Activated T-cell treated with anti-CD3 and anti-CD28 coated beads for 1 hour (primary cell): ENCODE results near the gene RAP1GAP2.

Experiments used
- DNase-seq: peaks from one replicate; pipeline ENCODE4 v3.0.0-alpha.2; 2020; ENCODE audit warnings: low read depth

RAP1GAP2 gene

DNA sequence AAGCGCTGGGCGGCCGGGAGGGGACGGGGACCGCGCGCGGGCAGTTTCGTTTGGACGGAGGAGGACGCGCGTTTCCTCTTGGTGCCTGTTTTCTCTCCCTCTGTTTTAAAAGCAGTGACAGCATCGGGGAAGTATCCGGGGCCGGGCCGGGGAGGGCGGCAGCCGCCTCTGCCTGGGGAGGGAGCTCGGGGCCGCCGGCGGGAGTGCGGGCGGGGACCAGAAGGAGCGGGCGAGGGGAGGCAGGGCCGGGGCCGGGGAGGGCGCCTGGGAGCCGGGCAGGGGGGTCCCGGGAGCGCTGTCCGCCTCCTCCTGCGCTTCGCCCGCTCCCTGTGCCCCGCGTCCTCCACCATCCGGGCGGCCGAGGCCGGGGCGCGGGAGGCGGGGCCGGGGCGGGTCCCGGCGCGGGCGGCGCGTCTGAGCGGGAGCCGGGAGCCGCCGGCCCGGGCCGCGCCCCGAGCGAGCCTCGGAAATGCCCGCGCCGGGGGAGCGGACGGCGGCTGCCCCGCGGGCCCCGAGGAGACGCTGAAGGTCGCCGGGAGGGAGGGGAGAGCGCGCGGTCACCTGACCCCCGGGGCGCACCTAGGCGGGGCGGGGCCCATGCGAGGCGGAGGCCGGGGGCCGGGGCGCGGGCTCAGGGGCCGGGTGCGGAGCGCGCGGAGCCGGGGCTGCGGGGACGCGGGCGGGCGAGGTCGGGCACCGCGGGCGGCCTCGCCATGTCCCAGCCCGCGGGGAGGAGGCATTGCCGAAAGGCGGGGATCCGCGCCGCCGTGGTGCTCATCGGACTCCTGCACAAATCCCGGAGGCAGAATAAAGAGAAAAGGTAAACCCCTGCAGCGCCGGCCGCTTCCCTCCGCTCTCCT, 57.3 kb downstream of the RAP1GAP2 start:
- DNase-seq = peak; percentile 20

DNA sequence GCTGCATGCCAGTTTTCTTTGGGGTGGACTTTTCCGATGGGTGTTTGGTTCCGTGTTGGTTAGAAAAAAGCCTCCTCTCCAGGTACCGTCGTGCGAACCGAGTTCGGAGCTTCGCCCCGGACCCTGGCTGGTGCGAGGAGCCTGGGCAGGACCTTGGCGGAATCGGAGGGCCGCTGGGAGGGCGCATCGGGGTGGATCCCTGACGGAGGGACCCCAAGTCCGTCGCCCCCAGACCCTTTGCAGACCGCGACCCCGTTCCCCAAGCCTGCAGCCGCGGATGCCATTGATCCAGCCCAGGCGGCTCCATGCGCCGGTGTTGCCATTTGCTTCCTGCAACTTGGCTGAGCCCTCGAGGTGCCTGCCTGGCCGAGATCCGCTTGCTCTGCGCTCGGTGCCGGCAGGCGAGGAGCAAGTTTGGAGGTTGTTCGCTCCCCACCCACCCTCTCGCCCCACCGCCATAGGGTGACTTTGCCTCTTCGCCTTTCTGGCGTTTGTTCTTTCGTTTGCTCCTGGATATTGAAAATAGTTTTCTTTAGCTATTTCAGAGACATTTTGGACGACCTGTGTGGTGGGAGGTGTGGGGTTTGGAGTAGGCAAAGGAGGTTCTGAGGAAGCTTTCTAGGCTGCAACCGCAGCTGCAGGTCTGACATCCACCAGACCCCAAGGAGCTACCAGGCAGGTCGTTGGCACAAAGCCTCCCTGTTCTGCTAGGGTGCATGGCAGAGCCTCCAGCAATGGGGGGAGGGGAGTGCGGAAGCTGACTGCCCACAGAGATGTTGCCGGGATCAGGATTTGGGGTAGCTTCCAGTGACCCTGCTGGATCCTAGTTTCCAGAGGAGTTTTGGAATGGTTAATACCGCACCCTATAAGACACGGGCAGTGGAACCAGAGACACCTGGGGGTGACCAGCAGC, 58.2 kb downstream of the RAP1GAP2 start:
- no peak for DNase-seq

DNA sequence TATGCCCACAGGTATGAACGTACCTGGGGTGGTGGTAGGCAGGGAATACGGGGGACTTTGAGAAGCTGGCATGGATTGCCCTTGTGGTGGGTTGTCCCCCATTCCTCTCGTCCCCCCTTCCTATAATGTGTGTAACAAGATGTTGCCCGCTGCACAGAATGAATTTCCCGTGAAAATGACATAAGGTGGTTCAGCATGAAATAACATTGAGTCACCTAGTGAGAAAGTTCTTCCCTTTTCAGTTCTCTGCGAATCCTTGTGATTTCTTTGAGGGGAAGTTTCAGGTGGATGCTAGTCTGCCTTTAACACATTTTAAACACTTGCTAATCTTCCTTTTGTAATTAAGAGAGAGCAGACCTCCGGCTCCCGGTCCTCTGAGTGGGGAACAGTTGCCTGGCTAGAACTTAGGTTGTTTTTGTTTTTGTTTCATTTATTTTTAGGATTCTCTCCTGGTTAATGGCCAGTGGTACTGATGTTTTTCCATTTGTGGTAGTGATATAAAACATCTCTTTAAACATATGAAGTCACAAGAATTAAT, 58.9 kb downstream of the RAP1GAP2 start:
- DNase-seq = no peak

DNA sequence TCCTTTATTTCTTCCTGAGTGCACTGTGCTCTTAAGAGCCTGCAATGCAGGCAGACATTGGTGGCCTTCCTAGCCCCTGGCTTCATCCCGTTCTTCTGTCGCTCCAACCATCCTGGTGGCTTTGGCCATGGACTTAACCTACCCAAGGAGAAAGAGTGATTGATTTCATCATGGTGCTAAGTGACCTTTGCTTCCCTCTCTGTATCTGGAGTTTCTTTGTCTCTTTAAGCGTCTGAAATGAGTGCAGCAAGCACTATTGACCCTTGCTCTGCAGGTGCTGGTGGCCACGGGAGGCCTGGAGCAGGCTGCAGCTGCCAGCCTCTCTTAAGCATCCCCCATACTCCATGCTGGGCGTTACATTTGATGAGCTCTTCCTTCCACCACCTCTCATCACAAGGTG, 60.5 kb downstream of the RAP1GAP2 start:
- no peak for DNase-seq

DNA sequence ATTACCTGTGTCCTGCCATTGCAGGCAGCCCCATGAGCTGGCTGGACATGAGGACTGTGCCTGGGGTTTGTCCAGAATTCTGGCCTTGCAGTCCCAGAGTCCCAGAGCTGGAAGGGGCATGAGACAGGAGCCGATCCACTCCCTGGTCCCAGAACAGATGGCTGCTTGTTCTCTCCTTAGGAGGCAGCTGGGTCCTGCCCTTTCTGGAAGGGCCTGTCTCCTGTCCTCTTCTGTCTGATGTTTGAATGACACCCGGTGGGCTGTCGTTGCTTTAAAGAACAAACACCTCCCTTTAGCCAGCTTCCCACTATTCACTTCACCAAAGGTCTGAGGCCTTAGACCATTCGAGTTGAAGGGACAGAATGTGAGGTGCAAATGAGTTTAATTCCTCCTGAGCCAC, 63.8 kb downstream of the RAP1GAP2 start:
- no peak for DNase-seq

DNA sequence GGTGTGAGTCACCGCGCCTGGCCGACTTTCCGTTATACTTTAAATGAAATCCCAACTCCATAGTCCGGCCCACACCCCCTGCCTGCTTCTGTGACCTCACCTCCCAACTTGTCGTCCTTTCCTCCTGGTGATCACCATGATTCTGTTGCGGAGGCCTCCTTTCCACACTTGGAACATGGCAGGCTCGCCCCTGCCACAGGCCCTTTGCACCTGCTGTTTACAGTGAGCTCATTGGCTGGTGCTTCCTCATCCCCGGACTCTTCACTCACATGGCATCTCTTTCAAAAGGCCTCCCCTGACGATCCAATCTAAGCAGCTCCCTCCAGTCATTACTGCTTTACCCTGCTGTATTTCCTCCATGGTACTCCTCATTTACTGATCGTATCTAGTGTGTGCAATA, 64.6 kb downstream of the RAP1GAP2 start:
- no peak for DNase-seq

DNA sequence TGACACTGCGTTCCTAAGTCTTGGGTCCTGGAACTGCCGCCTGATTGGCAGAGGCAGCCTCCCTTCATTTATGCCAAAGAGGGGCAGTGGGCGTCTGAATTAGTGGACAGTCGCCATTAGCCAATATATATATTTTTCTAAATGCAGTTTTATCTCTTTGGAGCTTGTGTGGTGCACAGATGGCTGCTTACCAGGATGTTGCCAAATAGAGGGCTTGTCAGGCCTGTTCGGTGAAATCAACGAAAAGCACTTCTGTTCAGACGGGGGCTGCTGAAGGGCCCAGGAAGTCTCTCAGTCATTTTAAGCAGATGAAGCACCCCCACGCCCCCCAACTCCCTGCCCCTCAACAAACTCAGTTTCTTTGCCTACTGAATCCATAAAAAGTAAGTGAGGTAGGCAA, 66.0 kb downstream of the RAP1GAP2 start:
- no peak for DNase-seq

DNA sequence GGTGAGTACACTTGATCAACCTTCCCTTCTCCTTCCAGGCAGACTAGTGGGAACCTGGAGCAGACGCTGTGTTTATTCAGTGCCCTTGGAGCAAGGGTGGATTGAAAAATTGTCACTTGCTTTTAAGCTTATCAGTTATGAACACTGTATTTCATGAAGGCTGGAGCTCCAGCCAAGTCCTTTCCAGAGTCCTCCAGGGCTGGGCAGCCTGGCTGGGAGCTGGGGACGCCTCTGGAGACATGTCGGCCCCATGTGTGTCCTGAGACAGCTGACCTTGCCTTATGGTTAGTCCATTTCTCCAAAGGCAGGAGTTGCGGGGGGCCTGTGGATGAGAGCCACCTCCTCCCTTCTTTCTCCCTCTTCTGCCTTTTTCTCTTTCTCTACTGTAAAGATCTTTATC, 67.0 kb downstream of the RAP1GAP2 start:
- no peak for DNase-seq

DNA sequence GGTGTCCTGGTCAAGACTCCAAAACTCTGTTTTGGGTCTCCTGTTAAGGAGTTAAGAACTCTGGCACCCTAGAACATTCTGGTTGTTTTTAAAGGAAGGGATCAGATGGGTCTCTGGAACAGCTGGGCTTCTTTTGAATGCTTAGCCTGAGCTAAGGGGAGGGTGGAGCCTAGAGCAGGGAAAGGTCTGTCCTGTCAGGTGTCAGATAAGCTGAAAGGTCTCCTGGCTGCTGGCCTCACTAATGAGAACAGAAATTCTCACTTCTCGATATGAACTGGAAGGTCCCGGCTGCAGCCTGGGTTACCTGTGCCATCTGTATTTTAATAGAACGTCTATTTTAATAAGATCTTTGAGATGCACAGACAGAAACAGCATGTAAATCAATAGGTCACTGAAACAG, 69.0 kb downstream of the RAP1GAP2 start:
- no peak for DNase-seq

DNA sequence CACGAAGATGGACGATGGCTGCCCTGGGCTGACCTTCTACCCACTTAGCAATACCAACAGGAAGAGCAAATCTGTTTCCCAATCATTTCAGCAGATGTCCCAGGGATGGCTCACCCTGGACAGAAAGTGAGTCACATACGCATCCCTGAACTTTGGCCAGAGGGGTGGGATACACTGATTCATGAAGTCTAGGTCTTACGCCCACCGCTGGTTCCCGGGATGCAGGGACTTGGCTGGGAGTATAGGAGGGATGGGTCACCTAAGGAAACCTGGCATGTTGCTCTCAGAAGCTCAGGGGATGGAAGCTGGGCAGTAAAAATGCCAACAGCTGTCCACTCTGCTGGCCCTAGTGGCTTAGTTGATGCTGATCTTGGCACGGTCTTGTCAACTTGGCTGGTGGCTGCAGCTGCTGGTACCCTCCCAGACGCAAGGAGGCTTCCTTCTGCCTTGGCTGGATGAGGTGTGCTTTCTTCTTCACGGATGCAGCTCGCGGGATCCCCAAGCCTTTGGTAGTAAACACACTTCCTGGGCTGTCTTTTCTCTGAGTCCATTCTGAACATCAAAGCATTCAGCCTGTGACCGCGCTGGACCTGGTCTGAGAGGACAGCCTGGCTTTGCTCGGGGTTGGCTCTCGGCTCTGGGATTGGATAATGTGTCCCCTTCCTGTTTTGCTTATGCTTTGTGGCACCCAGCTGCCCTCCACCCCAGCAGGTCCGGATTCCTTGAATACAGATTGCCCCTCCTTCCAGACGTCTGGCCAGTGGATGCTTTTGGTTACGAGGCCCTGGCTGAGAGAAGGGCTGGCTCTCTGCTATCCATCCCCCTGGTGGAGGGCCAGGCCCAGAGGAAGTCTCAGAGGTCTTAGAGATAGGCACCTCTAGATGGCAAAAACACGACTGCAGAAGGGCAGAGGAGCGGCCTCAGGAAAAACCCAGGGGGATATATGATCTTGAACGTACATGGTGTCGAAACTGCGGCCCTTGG, 71.5 kb downstream of the RAP1GAP2 start:
- DNase-seq = no peak

DNA sequence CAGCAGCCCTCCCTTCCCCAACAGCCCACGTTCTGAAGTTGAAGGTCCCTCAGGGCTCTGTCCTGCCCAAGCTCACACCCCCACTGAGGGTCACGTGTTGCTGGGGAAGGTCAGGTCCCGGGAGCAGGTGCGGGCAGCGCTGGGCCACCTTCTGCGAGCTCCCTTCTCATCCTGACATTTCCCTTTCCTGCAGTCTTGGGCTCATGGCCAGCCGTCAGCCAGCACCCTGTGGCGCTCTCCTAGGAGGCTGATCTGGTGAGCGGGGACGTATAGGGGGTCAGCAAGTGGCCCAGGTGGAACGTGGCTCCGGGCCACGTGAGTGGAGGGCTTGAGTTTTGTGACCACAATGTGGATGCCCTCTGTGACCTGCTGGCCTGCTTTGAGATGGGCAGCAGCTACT, 73.4 kb downstream of the RAP1GAP2 start:
- DNase-seq = no peak

DNA sequence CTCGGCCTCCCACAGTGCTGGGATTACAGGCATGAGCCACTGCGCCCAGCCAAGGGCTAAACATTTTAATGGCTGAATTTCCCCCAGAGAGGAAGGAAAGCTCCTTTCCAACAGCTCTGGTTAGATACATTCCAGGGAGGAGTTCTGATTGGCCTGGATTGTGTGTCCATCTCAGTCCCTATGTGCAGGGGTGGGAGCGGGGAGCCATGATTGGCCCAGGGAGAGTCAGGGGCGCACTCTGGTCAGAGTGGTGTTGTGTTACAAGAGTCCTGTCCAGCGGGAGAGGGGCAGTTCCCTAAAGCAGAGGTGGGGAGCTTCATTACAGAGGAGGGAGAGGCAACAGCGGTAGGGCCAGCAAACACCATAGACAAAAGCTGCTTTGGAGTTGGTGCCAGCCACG, 75.0 kb downstream of the RAP1GAP2 start:
- no peak for DNase-seq

DNA sequence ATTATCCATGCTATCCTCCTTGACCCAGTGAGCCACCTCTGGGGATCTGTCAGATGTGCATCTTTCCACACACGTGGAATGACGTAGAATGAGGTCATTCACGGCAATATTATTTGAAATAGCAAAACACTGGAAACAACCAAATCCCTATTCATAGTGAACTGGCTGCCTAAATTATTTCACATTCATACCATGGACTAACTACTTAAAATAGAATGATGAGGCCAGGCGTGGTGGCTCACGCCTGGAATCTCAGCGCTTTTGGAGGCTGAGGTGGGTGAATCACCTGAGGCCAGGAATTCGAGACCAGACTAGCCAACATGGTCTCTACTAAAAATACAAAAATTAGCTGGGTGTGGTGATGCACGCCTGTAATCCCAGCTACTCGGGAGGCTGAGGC, 75.5 kb downstream of the RAP1GAP2 start:
- no peak for DNase-seq

DNA sequence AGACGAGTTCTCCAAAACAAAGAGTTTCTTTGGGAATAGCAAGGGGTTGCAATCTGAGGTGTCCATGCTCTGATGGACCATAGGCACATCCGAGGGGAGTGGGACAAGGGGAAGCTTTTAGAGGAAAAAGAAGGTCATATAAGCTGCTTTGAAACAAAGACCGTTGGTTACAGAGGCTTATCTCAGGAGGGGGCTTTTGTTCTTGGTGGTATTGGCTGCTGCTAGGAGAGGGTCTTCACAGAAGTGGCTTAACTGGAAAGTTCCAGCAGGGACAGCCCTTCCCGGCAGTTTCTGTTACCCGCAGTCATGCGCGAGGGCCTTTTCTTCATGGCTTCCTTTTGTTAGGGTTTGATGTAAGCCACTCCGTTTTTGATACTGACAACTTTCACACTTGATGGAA, 76.0 kb downstream of the RAP1GAP2 start:
- no peak for DNase-seq

DNA sequence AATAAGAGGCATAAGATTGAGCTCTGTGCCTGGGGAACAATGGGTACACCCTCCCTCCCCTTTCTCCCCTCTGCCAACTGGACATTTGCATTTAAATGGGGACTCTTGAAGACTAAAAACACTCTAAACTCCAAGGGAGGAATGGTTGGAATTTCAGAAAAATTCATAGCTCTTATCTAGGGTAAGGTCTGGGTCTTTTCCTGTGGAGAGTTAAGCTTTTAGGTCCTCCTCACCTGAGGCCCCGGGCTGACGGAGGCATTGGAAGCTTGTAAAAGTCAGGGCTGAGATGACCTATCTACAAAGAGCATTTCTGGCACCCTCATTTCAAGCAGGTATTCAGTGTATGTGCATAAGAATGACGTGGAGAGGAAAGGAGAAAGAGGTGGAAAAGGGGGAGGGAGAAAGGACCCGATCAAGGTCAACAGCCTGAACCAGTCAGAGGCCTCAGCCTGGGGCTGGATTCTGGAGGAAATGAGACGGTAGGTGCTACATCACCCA, 78.0 kb downstream of the RAP1GAP2 start:
- DNase-seq = no peak

DNA sequence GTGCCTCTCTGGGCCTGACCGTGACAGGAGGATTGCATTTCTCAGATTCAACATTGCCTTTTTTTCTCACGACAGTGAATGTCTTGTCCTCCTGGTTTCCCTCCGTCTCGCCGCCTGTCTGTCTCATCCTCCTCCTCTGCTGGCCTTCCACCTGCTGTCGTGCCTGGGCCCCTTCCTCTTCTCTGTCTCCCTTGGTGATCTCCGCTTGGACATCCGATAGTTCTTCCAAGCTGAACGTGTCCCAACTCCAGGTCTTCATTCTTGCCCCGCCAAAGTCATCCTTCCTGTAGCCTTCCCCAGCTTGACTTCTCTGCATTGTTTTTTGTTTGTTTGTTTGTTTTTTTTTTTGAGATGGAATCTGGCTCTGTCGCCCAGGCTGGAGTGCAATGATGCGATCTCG, 79.4 kb downstream of the RAP1GAP2 start:
- no peak for DNase-seq

DNA sequence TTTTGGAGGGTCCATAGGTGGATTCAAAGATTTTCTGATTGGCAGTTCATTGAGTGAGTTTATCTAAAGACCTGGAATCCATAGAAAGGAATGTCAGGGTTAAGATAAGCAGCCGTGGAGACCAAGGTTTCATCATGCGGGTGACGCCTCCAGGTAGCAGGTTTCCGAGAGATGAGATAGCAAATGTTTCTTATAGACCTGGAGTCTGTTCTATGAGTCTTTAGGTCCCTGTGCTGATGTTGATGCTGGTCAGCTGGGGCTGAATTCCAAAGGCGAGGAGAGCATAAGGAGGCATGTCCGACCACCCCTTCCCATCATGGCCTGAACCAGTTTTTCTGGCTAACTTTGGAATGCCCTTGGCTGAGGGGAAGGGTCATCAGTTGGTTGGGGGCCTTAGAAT, 80.2 kb downstream of the RAP1GAP2 start:
- no peak for DNase-seq

DNA sequence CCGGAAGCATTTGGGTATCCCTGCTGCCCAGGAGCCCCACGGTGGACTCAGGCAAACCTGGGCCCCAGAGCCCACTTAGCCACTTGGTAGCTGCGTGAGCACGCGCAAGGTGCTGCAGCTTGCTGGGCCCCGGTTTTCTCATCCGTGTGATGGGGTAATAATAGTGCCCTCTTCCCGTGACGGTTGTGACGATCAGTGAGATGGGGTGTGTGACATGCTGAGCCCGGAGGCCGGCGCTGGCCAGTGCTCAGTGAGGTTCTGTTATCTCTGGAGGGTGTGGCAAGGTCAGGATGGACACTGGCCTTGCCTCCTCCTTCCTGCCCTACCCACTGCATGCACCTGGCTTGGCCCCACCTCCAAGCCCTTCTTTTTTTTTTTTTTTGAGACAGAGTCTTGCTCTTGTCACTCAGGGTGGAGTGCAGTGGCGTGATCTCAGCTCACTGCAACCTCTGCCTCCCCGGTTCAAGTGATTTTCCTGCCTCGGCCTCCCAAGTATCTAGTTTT, 82.6 kb downstream of the RAP1GAP2 start:
- DNase-seq = no peak

DNA sequence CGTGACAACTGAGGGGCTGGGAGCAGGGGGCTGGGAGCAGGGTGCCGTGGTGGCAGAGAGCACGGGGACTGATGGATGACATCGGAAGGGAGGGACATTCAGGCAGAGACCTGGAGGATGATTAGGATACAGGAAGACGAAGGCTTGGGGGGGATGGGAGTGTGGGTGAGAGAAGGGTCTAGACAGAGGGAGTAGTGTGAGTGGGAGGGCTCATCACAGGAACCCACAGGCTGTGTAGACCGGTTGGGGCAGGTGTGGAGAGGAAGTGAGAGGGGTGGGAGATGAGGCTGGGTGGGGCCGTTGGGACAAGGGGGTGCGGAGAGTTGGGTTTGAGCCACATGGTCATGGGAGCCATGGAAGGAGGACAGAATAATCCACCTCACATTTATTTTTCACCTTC, 83.8 kb downstream of the RAP1GAP2 start:
- no peak for DNase-seq

DNA sequence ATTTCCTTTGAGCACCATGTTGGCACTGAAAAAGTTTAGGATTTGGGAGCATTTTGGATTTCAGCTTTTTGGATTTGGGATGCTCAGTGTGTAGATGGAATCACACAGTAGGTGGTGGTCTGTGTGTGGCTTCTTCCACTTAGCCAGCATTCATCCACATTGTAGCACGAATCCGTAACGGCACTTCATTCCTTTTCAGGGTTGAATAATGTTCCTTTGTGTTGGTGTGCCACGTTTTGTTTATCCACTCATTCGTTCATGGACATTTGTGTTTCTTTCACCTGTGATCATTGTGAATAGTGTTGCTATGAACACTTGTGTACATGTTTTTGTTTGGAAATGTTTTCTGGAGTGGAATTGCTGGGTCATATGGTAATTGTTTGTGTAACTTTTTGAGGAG, 85.1 kb downstream of the RAP1GAP2 start:
- no peak for DNase-seq

DNA sequence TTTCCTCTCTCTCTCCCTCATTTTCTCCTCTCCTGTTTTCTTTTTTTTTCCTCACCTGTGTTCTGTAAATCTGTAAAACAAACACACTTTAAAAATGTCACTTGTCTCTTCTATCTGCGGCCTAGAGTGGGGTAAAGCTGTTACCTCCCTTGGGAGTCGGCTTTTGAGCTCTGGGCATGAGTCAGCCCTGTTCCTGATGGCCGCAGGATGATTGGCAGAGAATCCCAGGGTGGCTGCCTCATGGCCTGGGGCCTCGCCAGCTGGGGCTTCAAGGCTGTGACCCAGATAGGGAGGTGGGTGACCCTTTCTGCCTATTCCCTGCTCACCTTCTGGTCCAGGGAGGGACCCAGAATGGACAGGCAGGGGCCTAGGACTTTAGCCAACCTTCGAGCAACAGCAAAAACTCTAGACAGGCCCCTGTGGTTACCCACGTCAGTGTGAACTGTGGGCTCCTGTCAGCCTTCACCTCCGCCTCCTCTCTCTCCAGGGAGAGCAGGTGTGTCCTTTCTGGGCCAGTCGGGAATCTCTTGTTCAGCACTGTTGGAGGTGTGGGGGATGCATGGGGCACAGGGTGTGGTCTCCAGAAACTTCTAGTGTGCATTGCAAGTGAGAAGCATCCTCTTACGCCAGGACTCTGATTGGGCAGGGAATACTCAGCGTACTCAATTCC, 87.4 kb downstream of the RAP1GAP2 start:
- DNase-seq = no peak
